Measurements from ENCODE around the gene PITX2.

- TF ChIP-seq EZH2 (optimal IDR thresholded peaks at IDR 0.05; ENCODE audit: low read depth, low read length) (no peak), CTCF (IDR thresholded peaks at IDR 0.05; ENCODE audit: low read length) (no peak)
Measured at GRCh38 chr4:110625576-110626257, 2.8 kb upstream of the PITX2 start.
